ENCODE measurements around the gene CPNE5. TPM values are rescaled to one million over a fixed set of nuclear protein-coding genes. Genes with fewer than 3 reads are reported as not detected.

Gene CPNE5
- total and polyA plus RNA-seq, 2 donors from 2014 or later, result 3.7 to 7.1 TPM

DNA sequence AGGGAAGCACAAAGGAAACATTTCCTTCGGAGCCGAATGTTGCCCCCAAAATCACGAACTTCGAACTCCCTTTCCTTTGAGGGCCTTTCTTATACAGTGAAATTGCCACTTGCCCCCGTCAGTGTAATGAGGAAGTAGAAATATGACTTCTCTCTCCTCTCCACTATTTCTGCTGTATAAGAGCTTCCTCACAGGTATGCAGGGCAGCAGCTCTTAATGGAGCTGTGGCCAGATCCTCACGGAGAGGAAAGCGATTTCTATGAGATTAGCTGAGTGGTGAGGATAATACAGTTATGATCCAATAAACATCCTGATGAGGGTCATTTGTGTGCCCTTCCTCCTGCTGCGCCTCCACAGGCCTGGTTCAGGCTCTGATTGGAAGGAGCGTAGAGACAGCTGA, 10.8 kb upstream of the CPNE5 start:
- DNase-seq (no peak), FAIRE-seq (no peak)
- H3K4me3 ChIP-seq (ENCODE audit: low read length in 3 of 3), result no peak overlapping the region
- no peaks in the 10 kb centered on the region for H3K27me3 ChIP-seq (ENCODE audit: control insufficient read depth, insufficient read depth, low read length)
- no peaks in the 10 kb centered on the region for H3K9me3 ChIP-seq (ENCODE audit: control insufficient read depth in 2 of 3, insufficient read depth in 1 of 3, low read length in 3 of 3)
- no peaks in the 10 kb centered on the region for H3K36me3 ChIP-seq (ENCODE audit: control insufficient read depth in 2 of 3, insufficient read depth in 3 of 3, low read length in 3 of 3)
- intact Hi-C loops (cut with DNase I), result no loop called here
- H3K27ac ChIP-seq (ENCODE audit: low read depth in 2 of 2, low read length in 2 of 2), result no peak overlapping the region
- no peak overlapping the region for H3K9ac ChIP-seq (ENCODE audit: low read length in 3 of 3)
- H3K4me1 ChIP-seq (ENCODE audit: control insufficient read depth in 2 of 3, insufficient read depth in 2 of 3, low read depth in 1 of 3, low read length in 3 of 3), result peaks cover 0 to 9% (median 5%) of the 10 kb centered on the region in 3 donors
- no peak for TF ChIP-seq CTCF (IDR thresholded peaks at IDR 0.05; ENCODE audit: borderline replicate concordance, extremely low read depth, insufficient read depth)

GRCh38 chr6:36848658-36849441, 9.6 kb upstream of the CPNE5 start:
- H3K36me3 ChIP-seq (ENCODE audit: control insufficient read depth in 2 of 3, insufficient read depth in 3 of 3, low read length in 3 of 3), result no peaks in the 10 kb centered on the region
- FAIRE-seq, result no peak
- no peaks in the 10 kb centered on the region for H3K27me3 ChIP-seq (ENCODE audit: control insufficient read depth, insufficient read depth, low read length)
- peaks cover 0 to 9% (median 5%) of the 10 kb centered on the region in 3 donors for H3K4me1 ChIP-seq (ENCODE audit: control insufficient read depth in 2 of 3, insufficient read depth in 2 of 3, low read depth in 1 of 3, low read length in 3 of 3)
- TF ChIP-seq CTCF (IDR thresholded peaks at IDR 0.05; ENCODE audit: borderline replicate concordance, extremely low read depth, insufficient read depth), result no peak
- H3K9ac ChIP-seq (ENCODE audit: low read length in 3 of 3), result peak overlapping the region in 1 of 3 donors; percentile 22
- peak in 4 of 5 donors; percentile 85 to 91 (median 90) for DNase-seq
- intact Hi-C loops (cut with DNase I), result no loop called here
- peak overlapping the region in 1 of 3 donors; percentile 30 for H3K4me3 ChIP-seq (ENCODE audit: low read length in 3 of 3)
- H3K27ac ChIP-seq (ENCODE audit: low read depth in 2 of 2, low read length in 2 of 2), result no peak overlapping the region
- H3K9me3 ChIP-seq (ENCODE audit: control insufficient read depth in 2 of 3, insufficient read depth in 1 of 3, low read length in 3 of 3), result no peaks in the 10 kb centered on the region

DNA sequence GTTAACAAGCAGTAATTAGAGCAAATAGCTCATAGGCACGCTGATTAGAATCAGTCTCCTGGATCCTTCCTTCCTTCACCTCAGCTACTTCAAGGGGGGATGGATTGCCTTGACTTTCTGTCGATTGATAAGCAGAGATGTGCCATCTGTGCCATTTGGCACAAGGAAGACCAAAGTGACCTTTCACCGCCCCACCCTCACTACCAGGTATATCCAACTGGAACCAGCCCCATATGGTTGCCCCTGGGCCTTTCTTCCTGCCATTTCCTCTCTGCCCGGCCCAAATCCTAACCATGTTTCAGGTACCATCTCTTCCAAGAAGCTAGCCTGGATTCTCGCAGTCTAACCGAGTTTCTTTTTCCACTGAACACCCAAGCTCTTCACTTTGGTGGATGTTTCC, 8.7 kb upstream of the CPNE5 start:
- FAIRE-seq (no peak), DNase-seq (no peak)
- H3K27me3 ChIP-seq (ENCODE audit: control insufficient read depth, insufficient read depth, low read length), result no peaks in the 10 kb centered on the region
- no peak for TF ChIP-seq CTCF (IDR thresholded peaks at IDR 0.05; ENCODE audit: borderline replicate concordance, extremely low read depth, insufficient read depth)
- intact Hi-C loops (cut with DNase I), result no loop called here
- H3K9ac ChIP-seq (ENCODE audit: low read length in 3 of 3), result peak overlapping the region in 1 of 3 donors; percentile 22
- H3K9me3 ChIP-seq (ENCODE audit: control insufficient read depth in 2 of 3, insufficient read depth in 1 of 3, low read length in 3 of 3), result no peaks in the 10 kb centered on the region
- peaks cover 0 to 12% (median 5%) of the 10 kb centered on the region in 3 donors for H3K4me1 ChIP-seq (ENCODE audit: control insufficient read depth in 2 of 3, insufficient read depth in 2 of 3, low read depth in 1 of 3, low read length in 3 of 3)
- H3K4me3 ChIP-seq (ENCODE audit: low read length in 3 of 3), result no peak overlapping the region
- H3K27ac ChIP-seq (ENCODE audit: low read depth in 2 of 2, low read length in 2 of 2), result no peak overlapping the region
- H3K36me3 ChIP-seq (ENCODE audit: control insufficient read depth in 2 of 3, insufficient read depth in 3 of 3, low read length in 3 of 3), result no peaks in the 10 kb centered on the region

Data from kidney (tissue), 14 donors.